Nephron (organoid): ENCODE measurements around the gene DR1.
A peak's percentile ranks its signal among the peaks of the same experiment; 100 is the strongest.

ENCODE experiments used
- H3K27ac Mint-ChIP-seq, 3 experiments: 2 replicates each; pipeline ENCODE4 v1.8.0; 2020; ENCODE audit warnings: mixed read lengths in 3 of 3, mild to moderate bottlenecking in 2 of 3, moderate library complexity in 1 of 3
- H3K27me3 Mint-ChIP-seq: 2 replicates; pipeline ENCODE4 v1.8.0; 2021; ENCODE audit warnings: low read depth, mild to moderate bottlenecking, moderate library complexity, mixed read lengths
- H3K36me3 Mint-ChIP-seq: 2 replicates; pipeline ENCODE4 v1.8.0; 2020; ENCODE audit warnings: low read depth, mixed read lengths
- H3K4me1 Mint-ChIP-seq: 2 replicates; pipeline ENCODE4 v1.8.0; 2020; ENCODE audit warnings: mixed read lengths
- H3K4me3 Mint-ChIP-seq, 3 experiments: 2 replicates each; pipeline ENCODE4 v1.8.0; 2020; ENCODE audit warnings: mild to moderate bottlenecking in 3 of 3, mixed read lengths in 3 of 3, moderate library complexity in 2 of 3
- H3K9me3 Mint-ChIP-seq: 2 replicates; pipeline ENCODE4 v1.8.0; 2020; ENCODE audit warnings: mixed read lengths
- TF ChIP-seq, protein P1 (sequence below), 3 experiments: fragments of 200-600 bp; sonication (generic); IDR thresholded peaks; one replicate each; pipeline ENCODE4 v1.5.0; 2021; ENCODE audit warnings: antibody characterized with exemption in 3 of 3; ENCODE audit not compliant: unreplicated experiment in 3 of 3

Gene DR1

DNA sequence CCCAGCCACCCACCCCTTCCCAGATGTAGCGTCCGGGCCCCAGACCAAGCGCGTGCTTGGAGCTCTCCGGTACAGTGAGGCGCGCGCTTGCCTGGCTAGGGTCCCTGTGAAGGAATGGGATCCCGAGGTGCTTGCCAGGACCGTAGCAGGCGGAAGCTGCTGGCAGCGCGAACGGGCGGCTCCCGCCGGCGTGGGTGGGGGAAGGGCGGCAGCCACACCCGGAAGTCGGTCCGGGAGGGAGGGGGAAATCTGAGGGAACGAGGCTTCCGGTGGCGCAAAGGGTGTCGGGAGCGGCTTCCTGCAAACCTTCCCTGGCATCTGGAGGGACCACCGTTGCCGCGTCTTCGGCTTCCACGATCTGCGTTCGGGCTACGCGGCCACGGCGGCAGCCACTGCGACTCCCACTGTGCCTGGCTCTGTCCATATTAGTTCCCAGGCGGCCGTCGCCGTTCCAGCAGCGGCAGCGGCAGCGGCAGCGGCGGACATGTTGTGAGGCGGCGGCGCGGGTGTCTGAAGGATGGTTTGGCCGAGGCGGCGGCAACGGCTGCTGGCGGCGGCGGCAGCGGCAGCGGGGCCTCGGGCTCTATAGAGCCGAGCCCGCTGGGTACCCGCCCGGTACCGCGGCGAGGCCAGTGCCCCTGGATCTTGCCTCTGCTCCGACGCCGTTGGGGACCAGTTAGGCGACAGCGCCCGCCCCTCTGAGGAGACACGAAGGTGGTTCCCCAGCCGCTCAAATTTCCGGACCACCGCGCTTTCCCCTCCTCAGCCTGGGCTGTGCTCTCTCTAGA, at the start of gene DR1:
Gene DR1, plus strand, starts transcription at position 275 of the 788 bp plus-strand sequence. CDS start 739 bp downstream, outside the sequence.
- TF ChIP-seq, protein P1, sequence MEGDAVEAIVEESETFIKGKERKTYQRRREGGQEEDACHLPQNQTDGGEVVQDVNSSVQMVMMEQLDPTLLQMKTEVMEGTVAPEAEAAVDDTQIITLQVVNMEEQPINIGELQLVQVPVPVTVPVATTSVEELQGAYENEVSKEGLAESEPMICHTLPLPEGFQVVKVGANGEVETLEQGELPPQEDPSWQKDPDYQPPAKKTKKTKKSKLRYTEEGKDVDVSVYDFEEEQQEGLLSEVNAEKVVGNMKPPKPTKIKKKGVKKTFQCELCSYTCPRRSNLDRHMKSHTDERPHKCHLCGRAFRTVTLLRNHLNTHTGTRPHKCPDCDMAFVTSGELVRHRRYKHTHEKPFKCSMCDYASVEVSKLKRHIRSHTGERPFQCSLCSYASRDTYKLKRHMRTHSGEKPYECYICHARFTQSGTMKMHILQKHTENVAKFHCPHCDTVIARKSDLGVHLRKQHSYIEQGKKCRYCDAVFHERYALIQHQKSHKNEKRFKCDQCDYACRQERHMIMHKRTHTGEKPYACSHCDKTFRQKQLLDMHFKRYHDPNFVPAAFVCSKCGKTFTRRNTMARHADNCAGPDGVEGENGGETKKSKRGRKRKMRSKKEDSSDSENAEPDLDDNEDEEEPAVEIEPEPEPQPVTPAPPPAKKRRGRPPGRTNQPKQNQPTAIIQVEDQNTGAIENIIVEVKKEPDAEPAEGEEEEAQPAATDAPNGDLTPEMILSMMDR (IDR thresholded peaks at IDR 0.05; ENCODE audit: unreplicated experiment in 3 of 3), result no peak
- Mint-ChIP-seq H3K27me3 (no peaks in the 10 kb centered on the region), H3K4me1 (peaks cover 25% of the 10 kb centered on the region), H3K36me3 (peaks cover 4% of the 10 kb centered on the region), H3K9me3 (no peaks in the 10 kb centered on the region), H3K27ac (peak within 1 kb of the TSS; percentile 99 to 100 (median 100)), H3K4me3 (peak within 1 kb of the TSS; percentile 94 to 99 (median 94))

DNA sequence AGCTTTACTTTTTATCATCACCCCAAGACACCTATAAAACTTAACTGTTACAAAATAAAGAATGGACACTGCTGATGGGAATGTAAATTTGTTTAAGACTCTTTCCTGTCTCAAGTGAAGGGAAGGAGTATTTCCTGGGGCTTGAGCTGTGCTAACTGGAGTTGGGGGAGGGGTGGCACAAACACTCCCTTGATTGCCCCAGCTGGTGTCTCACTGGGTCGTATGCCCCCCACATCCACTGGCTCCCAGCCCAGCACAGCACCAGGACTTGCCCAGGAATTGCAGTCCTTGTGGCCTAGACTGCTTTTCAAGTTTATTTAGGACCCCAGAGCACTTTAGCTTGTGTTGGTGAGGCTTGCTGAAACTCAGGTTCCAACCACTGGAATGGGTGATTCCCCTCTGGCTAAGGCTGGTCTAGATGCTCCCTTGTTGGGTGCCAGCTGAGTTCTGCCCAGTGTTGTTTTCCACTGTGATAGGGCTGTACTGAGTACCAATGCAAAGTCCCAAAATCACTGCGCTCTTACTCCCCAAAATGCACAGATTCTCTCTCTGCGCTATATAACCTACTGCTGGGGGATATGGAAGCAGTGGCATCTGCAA, 49.1 kb upstream of the DR1 start:
- Mint-ChIP-seq H3K36me3 (peaks cover 18% of the 10 kb centered on the region), H3K4me1 (no peaks in the 10 kb centered on the region), H3K9me3 (peaks cover 5% of the 10 kb centered on the region), H3K27ac (no peak overlapping the region), H3K4me3 (no peak overlapping the region), H3K27me3 (no peaks in the 10 kb centered on the region)
- TF ChIP-seq, protein P1 (IDR thresholded peaks at IDR 0.05; ENCODE audit: unreplicated experiment in 3 of 3), result no peak

DNA sequence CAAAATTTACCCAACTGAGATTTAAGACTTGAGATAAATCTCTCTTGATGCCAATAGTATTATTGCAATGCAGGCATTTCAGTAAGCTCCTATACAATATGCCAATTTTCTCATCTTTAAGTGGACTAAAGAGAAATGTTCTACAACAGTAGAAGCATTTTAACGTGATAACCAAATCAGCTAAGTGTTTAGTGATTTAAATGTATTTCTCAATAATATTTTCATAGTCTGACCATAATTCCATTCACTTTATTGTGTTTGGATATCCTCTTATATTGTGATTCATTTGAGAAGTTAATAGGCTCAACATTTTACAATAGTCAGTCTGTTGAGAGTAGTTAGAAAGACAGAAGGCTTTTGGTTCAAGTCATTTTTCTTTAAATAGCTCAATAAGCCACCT, 44.6 kb upstream of the DR1 start:
- H3K9me3 Mint-ChIP-seq, result no peaks in the 10 kb centered on the region
- no peaks in the 10 kb centered on the region for H3K27me3 Mint-ChIP-seq
- no peak overlapping the region for H3K4me3 Mint-ChIP-seq
- H3K27ac Mint-ChIP-seq, result no peak overlapping the region
- no peaks in the 10 kb centered on the region for H3K4me1 Mint-ChIP-seq
- TF ChIP-seq, protein P1 (IDR thresholded peaks at IDR 0.05; ENCODE audit: unreplicated experiment in 3 of 3), result no peak
- peaks cover 4% of the 10 kb centered on the region for H3K36me3 Mint-ChIP-seq

DNA sequence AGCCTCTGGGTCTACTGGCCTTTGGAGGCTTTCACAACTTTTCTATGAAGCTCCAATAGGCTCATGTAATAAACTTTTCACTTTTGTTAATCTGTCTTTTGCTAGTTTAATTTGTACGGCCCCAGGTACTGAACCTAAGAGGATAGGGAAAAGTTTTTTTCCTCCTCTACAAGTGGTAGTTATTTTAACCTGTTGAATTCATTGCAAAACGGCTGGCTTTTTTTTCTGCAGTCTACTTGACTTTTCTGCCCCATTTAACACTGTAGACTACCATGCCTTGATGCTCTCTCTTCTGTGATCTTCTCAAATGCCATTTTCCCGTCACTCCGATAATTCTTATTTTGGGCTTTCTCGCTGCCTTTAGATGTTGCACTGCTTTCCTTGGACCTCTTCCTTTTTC, 43.6 kb upstream of the DR1 start:
- peaks cover 4% of the 10 kb centered on the region for H3K36me3 Mint-ChIP-seq
- no peaks in the 10 kb centered on the region for H3K9me3 Mint-ChIP-seq
- TF ChIP-seq, protein P1 (IDR thresholded peaks at IDR 0.05; ENCODE audit: unreplicated experiment in 3 of 3), result no peak
- no peak overlapping the region for H3K27ac Mint-ChIP-seq
- H3K4me1 Mint-ChIP-seq, result no peaks in the 10 kb centered on the region
- H3K4me3 Mint-ChIP-seq, result no peak overlapping the region
- H3K27me3 Mint-ChIP-seq, result no peaks in the 10 kb centered on the region

DNA sequence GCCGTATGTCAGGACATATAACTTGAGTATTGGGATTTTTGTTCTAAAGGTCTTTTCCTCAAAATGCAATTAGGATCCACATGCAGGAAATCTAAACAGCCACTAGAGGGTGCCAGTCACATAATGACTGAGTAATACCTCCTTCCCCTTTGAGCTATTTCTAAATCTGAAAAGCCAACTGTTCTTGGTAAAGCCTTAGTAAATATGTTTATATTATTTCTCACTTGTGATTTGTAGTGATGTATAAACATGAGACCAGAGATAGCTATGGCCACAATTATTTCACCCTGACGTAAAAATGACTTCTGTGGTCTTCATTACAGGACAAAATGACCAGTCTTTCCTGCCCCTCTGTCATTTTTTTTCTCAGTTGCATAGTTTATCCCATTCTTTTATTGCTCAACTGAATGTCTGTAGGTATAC, 41.0 kb upstream of the DR1 start:
- Mint-ChIP-seq H3K4me1 (no peaks in the 10 kb centered on the region), H3K36me3 (peaks cover 2% of the 10 kb centered on the region), H3K4me3 (no peak overlapping the region), H3K9me3 (no peaks in the 10 kb centered on the region), H3K27ac (no peak overlapping the region), H3K27me3 (no peaks in the 10 kb centered on the region)
- TF ChIP-seq, protein P1 (IDR thresholded peaks at IDR 0.05; ENCODE audit: unreplicated experiment in 3 of 3), result peak; percentile 81 to 85 (median 84)
